HCT116 (cell line): ENCODE data around the gene WNK1. TPM values are rescaled to one million over a fixed set of nuclear protein-coding genes. Genes with fewer than 3 reads are reported as not detected.

Source experiments
- ATAC-seq: fragments of 200-7000 bp; cut with Tn5 transposase; 2 replicates; pipeline ENCODE4 v1.9.1; 2020; ENCODE audit warnings: mild to moderate bottlenecking, moderate library complexity
- BruUV-seq: library from RNA; stranded (reverse); fragments of 400-500 nt; replicated peaks from 2 replicates; lab custom pipeline; 2021; lab: Mats Ljungman, UMichigan
- CTCF ChIA-PET: fragments of 300-600 bp; sonication (Branson Sonifier 250); formaldehyde crosslinking; loops from one replicate; lab custom pipeline; 2021; ENCODE audit warnings: antibody characterized with exemption; lab: Charles Lee
- POLR2A ChIA-PET: fragments of 300-600, 350-600 bp; sonication (Branson Sonifier 250); formaldehyde crosslinking; loops from one replicate; lab custom pipeline; 2021; ENCODE audit warnings: antibody characterized with exemption; lab: Charles Lee
- RAD21 ChIA-PET, 2 experiments: fragments of 300-600 bp; sonication (Branson Sonifier 250); formaldehyde crosslinking; loops; one replicate each; lab custom pipeline; 2023; ENCODE audit warnings: low total read pairs in 2 of 2; ENCODE audit not compliant: uncharacterized antibody in 2 of 2, unreplicated experiment in 2 of 2, low non-redundant PET in 1 of 2; lab: Charles Lee
- DNase-seq: peaks from one replicate; pipeline ENCODE4 v3.0.0-alpha.2; 2010; ENCODE audit warnings: low read depth, low spot score
- H2AFZ ChIP-seq: fragments of 200-600 bp; shearing (Covaris generic), sonication (generic); 2 replicates; pipeline ENCODE4 v1.6.1; 2017; ENCODE audit warnings: low read depth, mixed run types, mixed read lengths, antibody characterized with exemption, low read length; ENCODE audit not compliant: poor library complexity, severe bottlenecking
- H3K27ac ChIP-seq: 2 replicates; pipeline ENCODE4 v1.5.1; 2012; ENCODE audit warnings: low read depth, low read length
- H3K27me3 ChIP-seq: fragments of 200-600 bp; sonication (generic); 2 replicates; pipeline ENCODE4 v1.6.1; 2016; ENCODE audit warnings: mixed run types, low read length, mixed read lengths; ENCODE audit not compliant: insufficient read depth
- H3K36me3 ChIP-seq, 2 experiments: fragments of 200-500 bp in 1 of 2; fragments of 200-600 bp in 1 of 2; sonication (Bioruptor generic) in 1 of 2; sonication (generic) in 1 of 2; 2 replicates each; pipeline versions ENCODE4 v1.5.1 to v1.6.1; 2014 to 2016; ENCODE audit warnings: low read length in 2 of 2, inconsistent platforms in 1 of 2, mixed read lengths in 1 of 2, mixed run types in 1 of 2; ENCODE audit not compliant: insufficient read depth in 2 of 2, control insufficient read depth in 1 of 2
- H3K4me1 ChIP-seq, 2 experiments: fragments of 200-600 bp in 1 of 2; sonication (generic) in 1 of 2; 2 replicates each; pipeline versions ENCODE4 v1.5.1 to v1.6.1; 2012 to 2017; ENCODE audit warnings: low read length in 2 of 2, inconsistent platforms in 1 of 2, mild to moderate bottlenecking in 1 of 2, mixed read lengths in 1 of 2, mixed run types in 1 of 2, moderate library complexity in 1 of 2; ENCODE audit not compliant: insufficient read depth in 2 of 2, control insufficient read depth in 1 of 2
- H3K4me2 ChIP-seq: fragments of 200-600 bp; sonication (generic); 2 replicates; pipeline ENCODE4 v1.6.1; 2017; ENCODE audit warnings: mixed run types, low read length, mixed read lengths
- H3K4me3 ChIP-seq, 2 experiments: fragments of 200-600 bp in 1 of 2; sonication (generic) in 1 of 2; replicated peaks in 1 of 2; 2 replicates each; pipeline ENCODE4 v1.5.1; 2011 to 2016; ENCODE audit warnings: low read length in 2 of 2, control low read depth in 1 of 2, low read depth in 1 of 2, mild to moderate bottlenecking in 1 of 2, mixed read lengths in 1 of 2, mixed run types in 1 of 2
- H3K79me2 ChIP-seq: fragments of 200-600 bp; sonication (generic); 2 replicates; pipeline ENCODE4 v1.6.1; 2017; ENCODE audit warnings: mild to moderate bottlenecking, mixed run types, low read length, moderate library complexity, mixed read lengths; ENCODE audit not compliant: insufficient read depth
- H3K9ac ChIP-seq: fragments of 200-600 bp; sonication (generic); 2 replicates; pipeline ENCODE4 v1.6.1; 2016; ENCODE audit warnings: low read length, mixed read lengths
- H3K9me2 ChIP-seq: fragments of 200-600 bp; sonication (generic), shearing (Covaris generic); 2 replicates; pipeline ENCODE4 v1.6.1; 2017; ENCODE audit warnings: mixed run types, mild to moderate bottlenecking, moderate library complexity; ENCODE audit not compliant: insufficient read depth
- H3K9me3 ChIP-seq, 2 experiments: fragments of 200-500 bp in 1 of 2; fragments of 200-600 bp in 1 of 2; sonication (Bioruptor generic) in 1 of 2; sonication (generic) in 1 of 2; 2 replicates each; pipeline ENCODE4 v1.6.1; 2014 to 2017; ENCODE audit warnings: low read length in 2 of 2, mixed read lengths in 2 of 2, inconsistent platforms in 1 of 2, low read depth in 1 of 2, mild to moderate bottlenecking in 1 of 2, mixed run types in 1 of 2, moderate library complexity in 1 of 2; ENCODE audit not compliant: control insufficient read depth in 1 of 2, insufficient read depth in 1 of 2
- H4K20me1 ChIP-seq: fragments of 200-600 bp; sonication (generic), shearing (Covaris generic); 2 replicates; pipeline ENCODE4 v1.6.1; 2017; ENCODE audit warnings: mixed run types, mild to moderate bottlenecking, moderate library complexity; ENCODE audit not compliant: insufficient read depth
- ATF3 ChIP-seq: IDR thresholded peaks from 2 replicates; pipeline ENCODE4 v1.6.1; 2012
- CBX3 ChIP-seq: IDR thresholded peaks from 2 replicates; pipeline ENCODE4 v1.6.1; 2012; ENCODE audit warnings: low read depth
- CEBPB ChIP-seq: IDR thresholded peaks from 2 replicates; pipeline ENCODE4 v1.6.1; 2012; ENCODE audit warnings: low read depth
- CTCF ChIP-seq, 3 experiments: fragments of 200-600 bp in 1 of 3; sonication (generic) in 1 of 3; IDR thresholded peaks in 2 of 3; conservative IDR thresholded peaks in 1 of 3; 2 replicates each; pipeline ENCODE4 v1.5.1; 2012 to 2017; ENCODE audit warnings: low read depth in 2 of 3, low read length in 2 of 3, antibody characterized with exemption in 1 of 3, borderline replicate concordance in 1 of 3, control low read depth in 1 of 3, mild to moderate bottlenecking in 1 of 3, mixed read lengths in 1 of 3, mixed run types in 1 of 3, moderate library complexity in 1 of 3; ENCODE audit not compliant: insufficient read depth in 1 of 3
- EGR1 ChIP-seq: IDR thresholded peaks from 2 replicates; pipeline ENCODE4 v1.6.1; 2012; ENCODE audit warnings: low read depth
- EZH2 ChIP-seq: fragments of 200-600 bp; sonication (generic); IDR thresholded peaks from 2 replicates; pipeline ENCODE4 v1.6.1; 2017; ENCODE audit warnings: antibody characterized with exemption, mixed run types
- EZH2phosphoT487 ChIP-seq: fragments of 200-600 bp; IDR thresholded peaks from 2 replicates; pipeline ENCODE4 v1.6.1; 2018; ENCODE audit warnings: antibody characterized with exemption, borderline replicate concordance
- FOSL1 ChIP-seq: IDR thresholded peaks from 2 replicates; pipeline ENCODE4 v1.6.1; 2012; ENCODE audit warnings: low read depth
- JUND ChIP-seq: IDR thresholded peaks from 2 replicates; pipeline ENCODE4 v1.6.1; 2012
- POLR2A ChIP-seq: IDR thresholded peaks from 2 replicates; pipeline ENCODE4 v1.7.0; 2011; ENCODE audit warnings: borderline replicate concordance; ENCODE audit not compliant: insufficient read depth, insufficient read length; ENCODE audit errors: extremely low read depth
- POLR2AphosphoS5 ChIP-seq: IDR thresholded peaks from 2 replicates; pipeline ENCODE4 v1.6.1; 2011; ENCODE audit warnings: mild to moderate bottlenecking, low read depth, low read length, moderate library complexity
- RAD21 ChIP-seq: IDR thresholded peaks from 2 replicates; pipeline ENCODE4 v1.6.1; 2012; ENCODE audit warnings: low read depth, mild to moderate bottlenecking
- REST ChIP-seq: IDR thresholded peaks from 2 replicates; pipeline ENCODE4 v1.6.1; 2012; ENCODE audit warnings: low read depth
- SP1 ChIP-seq: IDR thresholded peaks from 2 replicates; pipeline ENCODE4 v1.6.1; 2012; ENCODE audit warnings: low read depth
- SRF ChIP-seq: IDR thresholded peaks from 2 replicates; pipeline ENCODE4 v1.6.1; 2012; ENCODE audit warnings: low read depth
- TCF7L2 ChIP-seq: IDR thresholded peaks from 2 replicates; pipeline ENCODE4 v1.7.0; 2011; ENCODE audit warnings: borderline replicate concordance, inconsistent platforms; ENCODE audit not compliant: insufficient read depth, insufficient read length; ENCODE audit errors: extremely low read depth
- YY1 ChIP-seq: IDR thresholded peaks from 2 replicates; pipeline ENCODE4 v1.6.1; 2011; ENCODE audit warnings: low read length, low read depth, moderate library complexity, mild to moderate bottlenecking; ENCODE audit not compliant: insufficient replicate concordance; ENCODE audit errors: extremely low read depth
- ZBTB33 ChIP-seq: IDR thresholded peaks from 2 replicates; pipeline ENCODE4 v1.6.1; 2011; ENCODE audit warnings: mild to moderate bottlenecking, low read length, moderate library complexity; ENCODE audit not compliant: insufficient replicate concordance; ENCODE audit errors: extremely low read depth
- ZFX ChIP-seq: fragments of 450-650 bp; IDR thresholded peaks from 2 replicates; pipeline ENCODE4 v1.6.1; 2017
- ZNF274 ChIP-seq: fragments of 200-500 bp; sonication (Bioruptor generic); IDR thresholded peaks from 2 replicates; pipeline ENCODE4 v1.6.1; 2014; ENCODE audit warnings: mild to moderate bottlenecking, low read depth, low read length, inconsistent platforms
- intact Hi-C: fragments of 100-400 bp; cut with micrococcal nuclease; formaldehyde crosslinking; loops from 2 replicates; pipeline ENCODE4 v1.10.0; 2022
- total RNA-seq: library from RNA; stranded (reverse); gene quantifications from one replicate; pipeline ENCODE4 v1.2.1, GENCODE V29; 2021; ENCODE audit not compliant: unreplicated experiment

WNK1 gene
- total RNA-seq, 1 experiment from 2014 or later, result 81.0 TPM

GRCh38 chr12:846421-846820, 94.0 kb downstream of the WNK1 start:
- Histone ChIP-seq H2AFZ (no peak overlapping the region), H3K4me1 (peaks cover 0 to 11% of the 10 kb centered on the region in 2 experiments; a peak in 2 of 4 replicates), H4K20me1 (0 out of 2 replicates have a peak, but pooled peaks cover under 1% of the 10 kb centered on the region), H3K9ac (no peak overlapping the region), H3K79me2 (peaks cover 48% of the 10 kb centered on the region), H3K27me3 (no peaks in the 10 kb centered on the region), H3K9me3 (no peaks in the 10 kb centered on the region), H3K36me3 (no peaks in the 10 kb centered on the region), H3K4me3 (no peak overlapping the region)
- no peak for DNase-seq
- ChIA-PET CTCF (interaction anchor here (1.0 kb wide), 1 partner anchor 103 kb away, joined by 3 read pairs; the partner anchor contains the start of gene RAD52), RAD21 (no interaction called here)
- no TSS peak for BruUV-seq
- TF ChIP-seq ZFX, result no peak
- no peak for TF ChIP-seq ZBTB33
- TF ChIP-seq CEBPB, result no peak
- TF ChIP-seq YY1, result no peak
- TF ChIP-seq SP1, result no peak
- no peak for TF ChIP-seq CBX3
- TF ChIP-seq RAD21, result no peak
- no peak for TF ChIP-seq REST
- TF ChIP-seq CTCF (IDR thresholded peaks at IDR 0.05 in 2 of 3, conservative IDR thresholded peaks at IDR 0.05 in 1 of 3; ENCODE audit: borderline replicate concordance in 1 of 3, insufficient read depth in 1 of 3, low read depth in 2 of 3, low read length in 2 of 3), result no peak
- TF ChIP-seq SRF, result no peak
- TF ChIP-seq EZH2, result no peak
- TF ChIP-seq ATF3, result no peak
- no peak for TF ChIP-seq FOSL1
- TF ChIP-seq JUND, result no peak
- TF ChIP-seq EZH2phosphoT487, result no peak
- TF ChIP-seq POLR2A, result no peak
- no peak for TF ChIP-seq ZNF274
- TF ChIP-seq TCF7L2, result no peak
- no peak for TF ChIP-seq POLR2AphosphoS5
- TF ChIP-seq EGR1, result no peak
- TF ChIP-seq, all 23 proteins: peak for 0
- Histone ChIP-seq H3K9me2 (no peaks in the 10 kb centered on the region), H3K27ac (no peak overlapping the region), H3K4me2 (no peak overlapping the region)
- ATAC-seq, result no peak
- intact Hi-C loops, result no loop called here
- POLR2A ChIA-PET, result no interaction called here
